NCI-H146 treated with DMSO at 0.1 percent for 48 hours (cell line): ENCODE results near the gene PLA2G2C.

Experiments used
- DNase-seq: peaks from one replicate; lab custom pipeline; 2025; ENCODE audit not compliant: unreplicated experiment; lab: John Stamatoyannopoulos, UW

The PLA2G2C gene

DNA sequence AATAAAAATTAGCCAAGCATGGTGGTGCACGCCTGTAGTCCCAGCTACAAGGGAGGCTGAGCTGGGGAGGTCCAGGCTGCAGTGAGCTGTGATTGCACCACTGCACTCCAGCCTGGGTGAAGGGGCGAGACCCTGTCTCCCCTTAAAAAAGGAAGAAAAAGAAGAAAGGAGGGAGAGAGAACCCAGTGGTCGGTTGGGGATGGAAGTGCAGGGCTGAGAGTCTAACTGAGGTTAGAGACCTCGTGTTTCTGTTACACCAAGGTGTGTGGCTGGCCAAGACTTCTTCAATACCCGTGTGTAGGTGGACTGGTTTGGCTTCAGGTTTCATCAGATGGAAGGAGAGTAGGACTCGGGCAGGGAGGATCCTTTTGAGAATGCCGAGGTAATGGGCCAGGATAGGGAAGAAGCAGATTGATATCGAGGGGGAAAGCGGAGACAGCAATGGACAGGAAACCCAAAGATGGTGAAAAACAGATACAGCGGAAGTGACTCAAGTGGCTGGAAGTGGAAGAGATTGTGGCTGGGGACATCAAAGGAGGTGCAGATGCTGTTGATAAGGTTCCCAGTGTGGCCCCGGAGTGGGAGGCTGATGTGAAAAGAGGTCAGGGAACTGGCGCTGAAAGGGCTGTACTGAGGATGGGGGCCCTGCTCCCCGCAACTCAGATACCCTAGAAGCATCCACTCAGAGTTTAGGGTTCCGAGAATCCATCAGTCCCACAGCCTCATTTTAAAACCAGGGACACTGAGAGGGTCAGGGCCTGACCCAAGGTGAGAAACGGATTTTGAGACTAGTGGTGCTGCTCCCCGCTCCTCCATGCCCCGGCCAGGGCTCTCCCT, 1.1 kb downstream of the PLA2G2C start:
- DNase-seq = no peak

- no peak for DNase-seq
Measured at GRCh38 chr1:20184481-20184900, 1.8 kb downstream of the PLA2G2C start.

- no peak for DNase-seq
Measured at GRCh38 chr1:20183616-20184271, 2.6 kb downstream of the PLA2G2C start.

DNA sequence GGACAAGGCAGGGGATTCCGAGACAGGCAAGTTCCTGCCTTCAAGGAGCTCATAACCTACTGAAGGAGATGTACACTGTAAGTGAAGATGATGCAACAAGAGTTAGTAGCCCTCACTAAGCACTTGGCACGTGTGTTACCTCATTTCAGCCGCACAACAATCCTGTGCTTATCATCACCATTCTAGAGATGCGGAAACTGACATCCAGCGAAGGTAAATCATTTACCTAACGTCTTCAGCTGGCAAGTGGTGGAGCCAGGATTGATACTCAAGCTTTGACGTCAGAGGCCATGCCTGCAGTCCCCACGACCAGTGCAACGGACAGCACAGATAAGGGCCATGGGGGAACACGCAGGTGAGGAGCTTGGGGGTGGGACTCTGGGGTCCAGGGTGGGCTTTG, 3.3 kb downstream of the PLA2G2C start:
- DNase-seq = no peak

DNA sequence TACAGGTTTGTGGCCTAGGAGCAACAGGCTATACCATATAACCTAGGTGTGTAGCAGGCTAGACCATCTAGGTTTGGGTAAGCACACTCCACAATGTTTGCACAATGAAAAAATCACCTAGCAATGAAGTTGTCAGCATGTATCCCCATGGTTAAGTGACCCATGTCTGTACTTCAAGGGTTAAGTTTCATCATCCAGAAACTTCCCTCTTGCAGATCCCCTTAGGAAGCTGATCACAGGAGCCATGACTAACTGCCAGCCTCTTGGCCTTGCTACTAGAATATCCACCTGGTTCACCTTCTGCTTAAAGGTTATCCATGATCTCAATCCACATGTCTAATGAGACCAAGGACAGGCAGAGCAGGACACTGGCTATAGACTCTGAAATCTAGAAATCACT, 3.9 kb downstream of the PLA2G2C start:
- no peak for DNase-seq

DNA sequence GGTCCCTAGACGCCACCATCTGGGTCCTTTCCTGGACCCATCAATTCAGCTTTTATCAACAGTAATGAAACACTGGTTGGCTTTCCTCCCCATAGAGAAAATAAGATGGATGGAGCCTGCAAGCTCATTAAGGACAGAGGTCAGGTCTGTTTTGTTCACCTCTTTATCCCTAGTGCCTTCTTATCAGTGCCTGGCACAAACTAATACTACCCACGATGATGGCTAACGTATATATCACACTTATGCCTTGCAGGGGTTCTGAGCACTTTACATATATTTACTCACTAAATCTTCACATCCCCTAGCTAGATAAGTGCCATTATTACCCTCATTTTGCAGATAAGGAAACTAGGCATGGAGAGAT, 5.5 kb downstream of the PLA2G2C start:
- no peak for DNase-seq

DNA sequence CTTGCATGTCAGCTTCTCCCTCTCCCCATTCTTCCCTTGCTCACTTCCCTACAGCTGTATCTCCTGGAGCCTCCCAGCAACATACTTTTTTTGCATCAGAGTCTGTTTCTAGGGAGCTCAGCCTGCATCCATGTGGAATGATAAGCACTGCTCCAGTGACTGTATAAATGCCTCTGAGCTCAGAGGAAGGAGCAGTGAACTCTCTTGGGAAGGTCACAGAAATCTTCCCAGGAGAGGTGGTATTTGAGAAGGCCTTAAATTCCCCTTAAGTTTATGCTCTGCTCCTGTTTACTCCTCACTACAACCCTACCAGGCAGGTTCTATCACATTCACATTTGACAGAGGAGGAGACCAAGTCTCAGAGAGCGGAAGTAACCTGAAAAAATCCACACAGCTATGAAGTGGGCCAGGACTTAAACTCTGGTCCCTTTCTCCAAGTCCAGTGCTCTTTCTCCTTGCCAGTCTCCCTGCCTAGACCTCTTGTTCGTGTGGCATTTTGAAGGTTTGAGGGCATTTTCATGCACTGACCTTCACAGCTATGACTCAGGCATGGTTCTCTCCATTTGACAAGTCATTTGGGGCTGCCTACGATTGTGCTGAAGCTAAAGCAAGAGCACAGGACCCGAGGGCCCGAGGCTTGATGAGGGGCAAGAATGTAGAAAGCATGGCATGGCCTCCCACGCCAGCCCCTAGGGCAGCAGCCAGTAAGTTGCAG, 6.0 kb downstream of the PLA2G2C start:
- no peak for DNase-seq

DNA sequence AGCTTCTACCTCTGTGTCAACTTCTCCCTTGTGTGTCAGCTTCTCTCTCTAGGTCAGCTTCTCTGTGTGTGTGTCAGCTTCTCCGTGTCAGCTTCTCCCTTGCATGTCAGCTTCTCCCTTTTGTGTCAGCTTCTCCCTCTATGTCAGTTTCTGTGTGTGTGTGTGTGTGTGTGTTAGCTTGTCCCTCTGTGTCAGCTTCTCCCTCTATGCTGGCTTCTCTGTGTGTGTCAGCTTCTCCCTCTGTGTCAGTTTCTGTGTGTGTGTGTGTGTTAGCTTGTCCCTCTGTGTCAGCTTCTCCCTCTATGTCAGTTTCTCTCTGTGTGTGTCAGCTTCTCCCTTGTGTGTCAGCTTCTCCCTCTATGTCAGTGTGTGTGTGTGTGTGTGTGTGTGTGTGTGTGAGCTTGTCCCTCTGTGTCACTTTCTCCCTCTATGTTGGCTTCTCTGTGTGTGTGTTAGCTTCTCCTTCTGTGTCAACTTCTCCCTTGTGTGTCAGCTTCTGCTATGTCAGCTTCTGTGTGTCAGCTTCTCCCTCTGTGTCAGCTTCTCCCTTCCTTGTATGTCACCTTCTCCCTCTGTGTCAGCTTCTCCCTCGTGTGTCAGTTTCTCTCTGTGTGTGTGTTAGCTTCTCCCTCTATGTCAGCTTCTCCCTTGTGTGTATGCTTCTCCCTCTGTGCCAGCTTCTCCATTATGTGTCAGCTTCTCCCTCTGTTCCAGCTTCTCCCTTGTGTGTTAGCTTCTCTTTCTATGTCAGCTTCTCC, 6.8 kb downstream of the PLA2G2C start:
- DNase-seq = no peak

DNA sequence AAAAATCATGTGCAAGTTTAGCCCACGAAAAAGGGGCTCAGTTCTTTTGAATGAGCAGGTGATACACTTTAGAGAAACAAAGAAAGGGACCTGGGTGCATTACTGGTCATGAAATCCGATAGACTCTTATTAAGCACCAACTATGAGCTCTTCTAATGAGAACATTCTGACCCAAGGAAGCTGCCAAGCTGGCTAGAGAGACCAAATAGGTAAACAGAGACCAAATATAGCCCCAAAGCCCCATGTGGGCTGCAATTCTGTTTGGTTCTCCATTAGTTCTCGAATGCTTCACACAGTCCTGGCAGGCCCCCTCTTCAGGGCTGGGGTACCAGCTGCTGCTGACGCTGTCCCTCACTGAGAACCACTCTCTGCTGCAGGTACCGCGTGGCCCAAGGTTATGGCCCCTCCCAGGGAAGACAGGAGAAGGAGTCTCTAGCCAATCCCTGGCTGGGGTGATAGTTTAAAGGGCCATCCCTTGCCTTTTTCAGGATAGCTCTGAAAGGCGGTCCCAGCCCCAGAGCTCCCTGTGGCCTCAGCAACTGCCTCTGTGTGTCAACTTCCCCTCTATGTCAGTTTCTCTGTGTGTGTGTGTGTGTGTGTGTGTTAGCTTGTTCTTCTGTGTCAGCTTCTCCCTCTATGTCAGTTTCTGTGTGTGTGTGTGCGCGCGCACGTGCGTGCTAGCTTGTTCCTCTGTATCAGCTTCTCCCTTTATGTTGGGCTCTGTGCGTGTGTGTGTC, 7.5 kb downstream of the PLA2G2C start:
- no peak for DNase-seq

DNA sequence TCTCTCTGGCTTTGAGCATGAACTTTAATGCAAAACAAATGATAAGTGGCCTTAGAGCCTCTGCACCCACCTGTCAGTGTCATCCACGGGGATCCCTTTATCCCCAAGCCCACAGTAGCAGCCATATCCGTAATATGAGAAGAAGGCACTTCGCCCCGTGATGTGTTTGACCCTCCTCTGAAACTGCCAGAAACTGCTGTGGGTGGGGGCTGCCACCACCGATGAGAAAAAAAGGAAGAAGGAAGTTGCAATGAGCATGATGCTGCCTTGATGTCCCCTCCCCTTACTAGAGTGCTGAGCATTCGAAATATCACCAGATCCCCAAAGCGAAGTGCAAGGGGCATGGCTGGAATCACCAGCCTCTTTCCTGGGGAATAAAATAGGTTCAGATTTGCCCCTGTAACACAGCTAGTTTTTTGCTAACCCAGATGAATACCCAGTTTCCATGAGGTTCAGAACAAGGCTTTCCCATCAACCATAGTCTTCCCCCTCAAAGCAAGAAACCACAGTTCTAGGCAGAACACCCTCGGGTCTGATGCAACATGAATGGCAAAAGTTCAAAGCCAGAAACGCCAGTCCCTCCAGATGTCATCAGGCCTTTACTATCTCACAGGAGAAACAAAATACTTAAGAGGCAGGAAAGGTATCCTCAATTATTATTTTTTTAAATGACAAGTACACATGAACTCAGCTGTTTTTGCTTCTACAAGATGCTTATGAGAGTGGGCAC, 11.2 kb downstream of the PLA2G2C start:
- no peak for DNase-seq

- no peak for DNase-seq
Measured at GRCh38 chr1:20172033-20172590, 14.2 kb downstream of the PLA2G2C start.

DNA sequence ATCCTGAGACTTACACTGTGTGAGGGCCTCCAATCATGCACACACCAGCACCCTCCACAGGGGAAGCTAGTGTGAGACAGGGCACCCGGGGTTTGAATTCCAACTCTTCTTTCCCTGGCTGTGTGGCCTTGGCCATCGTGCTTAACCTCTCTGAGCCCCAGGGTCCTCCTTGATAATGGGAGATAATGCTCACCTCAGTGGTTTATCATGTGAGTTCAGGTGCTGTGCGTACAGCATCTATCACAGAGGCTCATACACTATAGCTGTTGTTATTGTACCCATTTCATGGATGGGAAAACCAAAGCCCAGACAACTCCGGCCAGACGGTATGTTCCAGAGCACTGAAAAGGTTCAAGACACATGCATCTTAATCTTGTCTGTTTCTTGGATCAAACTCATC, 16.4 kb downstream of the PLA2G2C start:
- DNase-seq = no peak

- DNase-seq = no peak
Measured at GRCh38 chr1:20168564-20169491, 17.5 kb downstream of the PLA2G2C start.

DNA sequence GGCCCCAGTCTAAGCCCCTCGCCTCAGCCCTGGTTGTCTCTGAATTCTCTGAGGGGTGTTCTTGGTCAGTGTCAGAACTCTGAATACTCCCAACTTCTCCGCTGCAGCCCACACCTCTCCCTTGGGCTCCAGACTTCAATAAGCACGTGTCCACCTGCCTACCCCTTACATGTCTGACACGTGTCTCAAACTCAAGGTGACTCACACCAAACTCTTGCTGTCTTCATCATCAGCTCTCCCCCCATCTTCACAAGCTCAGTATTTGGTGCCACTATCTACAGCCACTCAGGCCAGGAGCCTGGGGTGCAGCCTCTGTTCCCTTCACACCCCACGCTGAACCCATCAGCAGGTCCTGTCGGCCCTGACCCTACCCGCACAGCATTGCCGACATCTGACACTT, 19.2 kb downstream of the PLA2G2C start:
- DNase-seq = no peak

- DNase-seq = no peak
Measured at GRCh38 chr1:20166051-20166450, 20.3 kb downstream of the PLA2G2C start.

DNA sequence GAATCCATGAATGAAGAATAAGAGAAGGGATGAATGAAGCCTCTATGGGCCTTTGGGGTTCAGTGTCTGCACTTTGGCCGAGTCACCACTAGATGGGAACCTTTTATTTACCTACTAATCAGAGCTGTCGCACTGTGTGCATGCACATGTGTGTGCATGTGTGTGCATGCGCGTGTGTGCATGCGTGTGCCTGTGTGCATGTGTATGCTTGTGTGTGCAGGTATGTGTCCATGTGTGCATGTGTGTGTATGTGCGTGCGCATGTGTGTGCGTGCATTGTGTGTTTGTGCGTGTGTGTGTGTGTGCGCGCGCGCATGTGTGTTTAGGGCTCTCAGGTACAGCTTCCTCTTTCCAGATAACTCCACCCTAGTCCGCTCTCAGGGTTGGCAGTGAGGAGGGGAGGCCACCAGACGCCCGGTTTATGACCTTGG, 20.8 kb downstream of the PLA2G2C start:
- DNase-seq = no peak

- no peak for DNase-seq
Measured at GRCh38 chr1:20164694-20165202, 21.6 kb downstream of the PLA2G2C start.

GRCh38 chr1:20160034-20160433, 26.3 kb downstream of the PLA2G2C start:
- DNase-seq = no peak
